ENCODE results near the gene RGS11. TPM values are rescaled to one million over a fixed set of nuclear protein-coding genes. Genes with fewer than 3 reads are reported as not detected.

The RGS11 gene
- total RNA-seq (2014; rRNA removed; shearing (Covaris generic)) = not detected in 2 replicates

GRCh38 chr16:275786-276232 lies at the start of gene RGS11:
Gene RGS11 (minus strand): TSS chr16:275944. CDS start chr16:275911, 33 bp downstream.
- Histone ChIP-seq H3K36me3 (no peaks in the 10 kb centered on the region), H3K4me1 (replicated peaks) (no peaks in the 10 kb centered on the region; the same call in 1 of the 2 replicates), H3K27ac (no peak within 1 kb of the TSS), H3K27me3 (replicated peaks) (peaks cover 50% of the 10 kb centered on the region), H3K4me3 (no peak within 1 kb of the TSS), H3K9me3 (replicated peaks) (no peaks in the 10 kb centered on the region)
- no peak for DNase-seq (ENCODE audit: low read depth in 1 of 2, low spot score in 2 of 2)

DNA sequence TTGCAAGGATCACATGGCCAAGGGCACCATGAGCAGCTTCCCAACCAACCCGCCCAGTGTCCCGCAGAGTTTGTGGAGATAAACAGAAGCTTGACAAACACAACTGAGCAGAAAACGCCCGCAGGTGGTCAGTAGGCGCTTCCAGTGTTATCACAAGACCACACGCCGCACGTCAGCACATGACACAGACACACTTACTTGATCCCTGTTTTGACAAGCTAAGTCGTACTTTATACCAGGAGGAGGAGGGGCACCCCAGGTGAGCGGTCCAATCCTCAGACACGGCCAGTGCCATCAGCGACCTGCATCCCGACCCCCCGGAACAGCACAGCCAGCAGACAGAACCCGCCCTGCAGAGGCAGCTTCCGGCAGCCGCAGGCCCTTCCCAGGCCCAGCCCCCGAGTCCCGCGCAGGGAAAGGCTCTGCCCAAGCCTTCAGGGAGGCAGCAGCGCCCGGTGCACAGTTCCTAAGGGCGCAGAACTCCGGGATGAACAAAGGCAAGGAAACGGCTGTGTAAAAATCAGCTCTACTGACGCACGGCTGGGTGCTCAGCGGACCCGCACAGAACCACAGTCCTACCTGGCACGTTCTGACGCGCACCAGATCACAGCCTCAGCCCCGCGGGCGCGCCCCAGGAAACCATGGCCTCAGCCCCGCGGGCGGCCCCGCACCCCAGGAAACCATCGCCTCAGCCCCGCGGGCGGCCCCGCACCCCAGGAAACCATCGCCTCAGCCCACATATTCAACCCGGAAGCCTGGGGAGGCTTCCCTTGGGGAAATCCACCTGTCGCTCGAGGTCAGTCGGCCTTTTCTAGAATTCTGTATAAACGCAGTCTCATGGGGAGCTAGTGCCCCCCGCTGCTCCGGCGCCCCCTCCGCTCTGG lies 48.9 kb upstream of the RGS11 start:
- no peak for DNase-seq (ENCODE audit: low read depth in 1 of 2, low spot score in 2 of 2)
- Histone ChIP-seq H3K27ac (no peak overlapping the region), H3K9me3 (replicated peaks) (no peaks in the 10 kb centered on the region), H3K27me3 (replicated peaks) (no peaks in the 10 kb centered on the region), H3K4me3 (no peak overlapping the region), H3K4me1 (replicated peaks) (peaks cover 18% of the 10 kb centered on the region), H3K36me3 (0 out of 2 replicates have a peak, but pooled peaks cover 3% of the 10 kb centered on the region)

DNA sequence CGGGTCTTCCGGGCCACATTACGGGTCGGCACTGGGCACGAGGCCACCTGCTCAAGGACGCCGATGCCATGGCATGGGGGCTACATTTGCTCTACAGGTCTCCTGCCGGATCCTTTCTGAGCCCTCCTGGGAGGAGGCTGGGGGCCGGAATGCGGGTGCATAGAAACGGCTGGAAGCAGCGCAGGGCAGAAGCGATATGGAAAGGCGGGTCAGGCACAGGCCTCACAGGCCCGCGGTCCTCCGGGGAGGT lies 48.4 kb upstream of the RGS11 start:
- Histone ChIP-seq H3K27ac (no peak overlapping the region), H3K4me3 (no peak overlapping the region), H3K36me3 (0 out of 2 replicates have a peak, but pooled peaks cover 3% of the 10 kb centered on the region)

GRCh38 chr16:322476-323143 lies 46.9 kb upstream of the RGS11 start:
- Histone ChIP-seq H3K4me3 (no peak overlapping the region), H3K4me1 (replicated peaks) (peaks cover 10% of the 10 kb centered on the region), H3K27me3 (replicated peaks) (no peaks in the 10 kb centered on the region), H3K9me3 (replicated peaks) (no peaks in the 10 kb centered on the region), H3K36me3 (0 out of 2 replicates have a peak, but pooled peaks cover 3% of the 10 kb centered on the region), H3K27ac (no peak overlapping the region)
- DNase-seq (ENCODE audit: low read depth in 1 of 2, low spot score in 2 of 2) = no peak

More for the DNA sequence above, 48.4 kb upstream of the RGS11 start:
- no peak for DNase-seq (ENCODE audit: low read depth in 1 of 2, low spot score in 2 of 2)
- Histone ChIP-seq H3K27me3 (replicated peaks) (no peaks in the 10 kb centered on the region), H3K4me1 (replicated peaks) (peaks cover 18% of the 10 kb centered on the region), H3K9me3 (replicated peaks) (no peaks in the 10 kb centered on the region)

GRCh38 chr16:321532-321931 lies 45.8 kb upstream of the RGS11 start:
- Histone ChIP-seq H3K27me3 (replicated peaks) (no peaks in the 10 kb centered on the region), H3K36me3 (0 out of 2 replicates have a peak, but pooled peaks cover 3% of the 10 kb centered on the region), H3K27ac (no peak overlapping the region), H3K9me3 (replicated peaks) (no peaks in the 10 kb centered on the region), H3K4me3 (no peak overlapping the region), H3K4me1 (replicated peaks) (no peaks in the 10 kb centered on the region)
- DNase-seq (ENCODE audit: low read depth in 1 of 2, low spot score in 2 of 2) = no peak

DNA sequence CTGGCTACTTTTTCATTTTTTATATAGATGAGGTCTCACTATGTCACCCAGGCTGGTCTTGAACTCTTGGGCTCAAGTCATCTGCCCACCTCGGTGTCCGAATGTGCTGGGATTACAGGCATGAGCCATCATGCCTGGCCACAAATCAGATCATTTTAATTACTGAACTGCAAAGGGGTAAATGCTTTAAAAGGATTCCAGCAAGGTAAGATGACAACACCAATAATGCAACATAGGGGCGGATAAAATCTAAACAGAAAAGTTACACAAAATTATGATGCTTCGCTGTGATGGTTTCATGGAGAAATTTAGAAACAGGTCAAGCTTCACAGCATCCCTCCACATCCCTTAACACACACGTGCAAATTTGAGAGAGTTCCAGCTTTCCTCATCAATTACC lies 44.5 kb upstream of the RGS11 start:
- no peak for DNase-seq (ENCODE audit: low read depth in 1 of 2, low spot score in 2 of 2)
- Histone ChIP-seq H3K27ac (no peak overlapping the region), H3K4me1 (replicated peaks) (no peaks in the 10 kb centered on the region), H3K27me3 (replicated peaks) (no peaks in the 10 kb centered on the region), H3K36me3 (0 out of 2 replicates have a peak, but pooled peaks cover 3% of the 10 kb centered on the region), H3K4me3 (no peak overlapping the region), H3K9me3 (replicated peaks) (no peaks in the 10 kb centered on the region)

GRCh38 chr16:318628-319027 lies 42.9 kb upstream of the RGS11 start:
- no peaks in the 10 kb centered on the region for H3K27me3 ChIP-seq (replicated peaks)
- H3K27ac ChIP-seq = no peak overlapping the region
- no peaks in the 10 kb centered on the region for H3K4me1 ChIP-seq (replicated peaks)
- H3K36me3 ChIP-seq = peaks cover 10% of the 10 kb centered on the region; the same call in 1 of the 2 replicates
- no peak overlapping the region for H3K4me3 ChIP-seq
- no peak for DNase-seq (ENCODE audit: low read depth in 1 of 2, low spot score in 2 of 2)
- no peaks in the 10 kb centered on the region for H3K9me3 ChIP-seq (replicated peaks)

GRCh38 chr16:317583-317982 lies 41.8 kb upstream of the RGS11 start:
- peaks cover 12% of the 10 kb centered on the region; the same call in 1 of the 2 replicates for H3K36me3 ChIP-seq
- H3K4me3 ChIP-seq = no peak overlapping the region
- no peaks in the 10 kb centered on the region for H3K9me3 ChIP-seq (replicated peaks)
- no peaks in the 10 kb centered on the region for H3K27me3 ChIP-seq (replicated peaks)
- DNase-seq (ENCODE audit: low read depth in 1 of 2, low spot score in 2 of 2) = no peak
- no peaks in the 10 kb centered on the region for H3K4me1 ChIP-seq (replicated peaks)
- H3K27ac ChIP-seq = no peak overlapping the region

DNA sequence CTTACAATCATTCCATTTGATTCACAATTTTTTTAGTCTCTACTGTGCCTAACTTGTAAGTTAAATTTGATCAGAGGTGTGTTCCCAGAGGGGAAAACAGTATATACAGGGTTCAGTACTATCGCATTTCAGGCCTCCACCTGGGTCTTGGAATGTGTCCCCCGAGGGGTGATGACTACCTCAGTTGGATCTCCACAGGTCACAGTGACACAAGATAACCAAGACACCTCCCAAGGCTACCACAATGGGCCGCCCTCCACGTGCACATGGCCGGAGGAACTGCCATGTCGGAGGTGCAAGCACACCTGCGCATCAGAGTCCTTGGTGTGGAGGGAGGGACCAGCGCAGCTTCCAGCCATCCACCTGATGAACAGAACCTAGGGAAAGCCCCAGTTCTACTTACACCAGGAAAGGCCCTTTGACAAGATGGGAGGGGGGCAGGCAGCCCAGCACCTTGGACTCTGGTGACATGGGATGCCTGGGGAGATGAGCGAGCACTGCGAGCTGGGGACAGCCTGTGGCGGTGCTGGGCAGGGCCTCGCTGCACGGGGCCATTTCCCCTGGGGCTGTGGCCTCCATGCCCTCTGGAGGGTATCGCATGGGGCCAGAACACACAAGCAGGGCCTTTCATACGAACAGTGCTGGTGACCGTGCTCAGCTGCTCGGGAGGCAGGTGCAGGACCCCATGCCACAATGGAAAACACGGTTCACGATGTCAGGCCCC lies 41.2 kb upstream of the RGS11 start:
- no peaks in the 10 kb centered on the region for H3K27me3 ChIP-seq (replicated peaks)
- DNase-seq (ENCODE audit: low read depth in 1 of 2, low spot score in 2 of 2) = no peak
- peaks cover 9% of the 10 kb centered on the region; the same call in 1 of the 2 replicates for H3K36me3 ChIP-seq
- H3K4me3 ChIP-seq = no peak overlapping the region
- H3K9me3 ChIP-seq (replicated peaks) = no peaks in the 10 kb centered on the region
- H3K4me1 ChIP-seq (replicated peaks) = no peaks in the 10 kb centered on the region
- no peak overlapping the region for H3K27ac ChIP-seq

- Histone ChIP-seq H3K4me3 (no peak overlapping the region), H3K36me3 (peaks cover 11% of the 10 kb centered on the region; the same call in 1 of the 2 replicates), H3K27ac (no peak overlapping the region), H3K4me1 (replicated peaks) (no peaks in the 10 kb centered on the region), H3K27me3 (replicated peaks) (no peaks in the 10 kb centered on the region), H3K9me3 (replicated peaks) (no peaks in the 10 kb centered on the region)
- no peak for DNase-seq (ENCODE audit: low read depth in 1 of 2, low spot score in 2 of 2)
Observed at GRCh38 chr16:314795-315299, 39.1 kb upstream of the RGS11 start.

DNA sequence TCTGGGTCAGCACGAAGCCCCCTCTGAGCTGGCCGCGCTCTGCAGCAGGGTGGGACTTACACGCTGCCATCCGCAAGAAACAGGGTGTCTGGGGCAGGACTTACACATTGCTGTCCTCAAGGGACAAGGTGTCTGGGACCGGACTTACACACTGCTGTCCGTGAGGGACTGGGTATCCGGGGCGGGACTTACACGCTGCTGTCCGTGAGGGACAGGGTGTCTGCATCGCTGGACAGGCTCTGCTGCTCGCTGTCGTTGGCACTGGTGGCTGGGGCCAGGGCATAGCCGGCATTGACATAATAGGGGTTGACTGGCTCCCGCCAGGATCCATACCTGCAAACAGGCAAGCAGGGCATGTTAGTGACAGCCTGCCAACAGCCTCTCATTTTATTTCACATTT lies 38.6 kb upstream of the RGS11 start:
- Histone ChIP-seq H3K9me3 (replicated peaks) (no peaks in the 10 kb centered on the region), H3K27me3 (replicated peaks) (no peaks in the 10 kb centered on the region), H3K4me3 (no peak overlapping the region), H3K36me3 (peaks cover 15% of the 10 kb centered on the region; the same call in 1 of the 2 replicates), H3K27ac (no peak overlapping the region), H3K4me1 (replicated peaks) (no peaks in the 10 kb centered on the region)
- DNase-seq (ENCODE audit: low read depth in 1 of 2, low spot score in 2 of 2) = no peak

- H3K4me3 ChIP-seq = no peak overlapping the region
- no peaks in the 10 kb centered on the region for H3K9me3 ChIP-seq (replicated peaks)
- no peaks in the 10 kb centered on the region for H3K27me3 ChIP-seq (replicated peaks)
- H3K36me3 ChIP-seq = peaks cover 23% of the 10 kb centered on the region
- H3K4me1 ChIP-seq (replicated peaks) = no peaks in the 10 kb centered on the region
- no peak overlapping the region for H3K27ac ChIP-seq
- DNase-seq (ENCODE audit: low read depth in 1 of 2, low spot score in 2 of 2) = no peak
Observed at GRCh38 chr16:311725-312124, 36.0 kb upstream of the RGS11 start.

- H3K9me3 ChIP-seq (replicated peaks) = no peaks in the 10 kb centered on the region
- no peak for DNase-seq (ENCODE audit: low read depth in 1 of 2, low spot score in 2 of 2)
- H3K27me3 ChIP-seq (replicated peaks) = no peaks in the 10 kb centered on the region
- no peak overlapping the region for H3K27ac ChIP-seq
- H3K36me3 ChIP-seq = peaks cover 26% of the 10 kb centered on the region
- no peak overlapping the region for H3K4me3 ChIP-seq
- H3K4me1 ChIP-seq (replicated peaks) = no peaks in the 10 kb centered on the region
Observed at GRCh38 chr16:309476-309875, 33.7 kb upstream of the RGS11 start.
